Brain microvascular endothelial cell (primary cell): Measurements from ENCODE around the gene FAM107B.
A peak's percentile ranks its signal among the peaks of the same experiment; 100 is the strongest.
"Not testable (repeated sequence)": the region's sequence is repeated elsewhere in the genome, so short reads cannot be mapped to it uniquely, and the experiment has no call there.

Source experiments
- DNase-seq: peaks from one replicate; pipeline ENCODE4 v3.0.0-alpha.2; 2020
- H3K27ac ChIP-seq: fragments of 250-450 bp; sonication (Bioruptor Pico); 2 replicates; pipeline ENCODE4 v1.5.1; 2020; ENCODE audit warnings: mild to moderate bottlenecking, moderate library complexity
- H3K27me3 ChIP-seq: fragments of 250-450 bp; sonication (Bioruptor Pico); replicated peaks from 2 replicates; pipeline ENCODE4 v1.5.1; 2020; ENCODE audit warnings: mild to moderate bottlenecking
- H3K36me3 ChIP-seq: fragments of 250-450 bp; sonication (Bioruptor Pico); replicated peaks from 2 replicates; pipeline ENCODE4 v1.5.1; 2020; ENCODE audit warnings: mild to moderate bottlenecking
- H3K4me3 ChIP-seq: 2 replicates; pipeline ENCODE4 v1.5.1; 2011; ENCODE audit warnings: low read depth, mild to moderate bottlenecking, control low read depth, low read length, moderate library complexity
- in situ Hi-C: cut with HindIII; loops from 2 replicates; pipeline ENCODE4 v1.10.0; 2017; ENCODE audit warnings: low sequenced_read_pairs, low pct_ligation_motif_present
- TF ChIP-seq, protein P1 (sequence below): IDR thresholded peaks from 2 replicates; pipeline ENCODE4 v1.5.1; 2011; ENCODE audit warnings: low read depth, mild to moderate bottlenecking, moderate library complexity, low read length, control low read depth, inconsistent platforms; ENCODE audit errors: missing control alignments

Gene FAM107B

DNA sequence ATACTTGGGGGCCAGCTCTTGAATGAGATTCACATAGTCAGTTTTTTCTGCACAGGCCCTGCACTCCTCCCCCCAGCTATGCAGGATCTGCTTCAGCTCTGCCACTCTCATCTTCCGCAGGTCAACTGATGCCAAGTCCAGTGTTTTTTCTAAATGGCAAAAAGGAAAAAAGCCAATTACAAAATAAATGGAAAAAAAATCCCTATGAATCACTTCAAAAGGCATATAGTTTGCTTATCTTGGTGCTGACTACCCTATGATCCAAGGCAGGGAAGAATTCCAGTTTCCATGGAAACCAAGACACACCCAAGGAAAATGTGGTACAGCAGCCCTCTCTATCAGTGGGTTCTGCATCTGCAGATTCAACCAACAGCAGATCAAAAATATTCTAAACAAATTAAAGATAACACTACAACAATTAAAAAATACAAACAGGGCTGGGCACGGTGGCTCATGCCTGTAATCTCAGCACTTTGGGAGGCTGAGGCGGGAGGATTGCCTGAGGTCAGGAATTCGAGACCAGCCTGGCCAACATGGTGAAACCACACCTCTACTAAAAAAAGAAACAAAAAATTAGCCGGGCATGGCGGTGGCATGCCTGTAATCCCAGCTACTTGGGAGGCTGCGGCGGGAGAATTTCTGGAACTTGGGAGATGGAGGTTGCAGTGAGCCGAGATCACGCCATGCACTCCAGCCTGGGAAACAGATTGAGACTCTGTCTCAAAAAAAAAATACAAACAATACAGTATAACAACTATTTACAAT lies 45.5 kb upstream of the FAM107B start:
- H3K27ac ChIP-seq, result no peak overlapping the region
- in situ Hi-C loops, result no loop called here
- H3K36me3 ChIP-seq, result no peaks in the 10 kb centered on the region
- TF ChIP-seq, protein P1, sequence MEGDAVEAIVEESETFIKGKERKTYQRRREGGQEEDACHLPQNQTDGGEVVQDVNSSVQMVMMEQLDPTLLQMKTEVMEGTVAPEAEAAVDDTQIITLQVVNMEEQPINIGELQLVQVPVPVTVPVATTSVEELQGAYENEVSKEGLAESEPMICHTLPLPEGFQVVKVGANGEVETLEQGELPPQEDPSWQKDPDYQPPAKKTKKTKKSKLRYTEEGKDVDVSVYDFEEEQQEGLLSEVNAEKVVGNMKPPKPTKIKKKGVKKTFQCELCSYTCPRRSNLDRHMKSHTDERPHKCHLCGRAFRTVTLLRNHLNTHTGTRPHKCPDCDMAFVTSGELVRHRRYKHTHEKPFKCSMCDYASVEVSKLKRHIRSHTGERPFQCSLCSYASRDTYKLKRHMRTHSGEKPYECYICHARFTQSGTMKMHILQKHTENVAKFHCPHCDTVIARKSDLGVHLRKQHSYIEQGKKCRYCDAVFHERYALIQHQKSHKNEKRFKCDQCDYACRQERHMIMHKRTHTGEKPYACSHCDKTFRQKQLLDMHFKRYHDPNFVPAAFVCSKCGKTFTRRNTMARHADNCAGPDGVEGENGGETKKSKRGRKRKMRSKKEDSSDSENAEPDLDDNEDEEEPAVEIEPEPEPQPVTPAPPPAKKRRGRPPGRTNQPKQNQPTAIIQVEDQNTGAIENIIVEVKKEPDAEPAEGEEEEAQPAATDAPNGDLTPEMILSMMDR, result no peak
- no peaks in the 10 kb centered on the region for H3K27me3 ChIP-seq
- no peak overlapping the region for H3K4me3 ChIP-seq
- peak; percentile 89 for DNase-seq

DNA sequence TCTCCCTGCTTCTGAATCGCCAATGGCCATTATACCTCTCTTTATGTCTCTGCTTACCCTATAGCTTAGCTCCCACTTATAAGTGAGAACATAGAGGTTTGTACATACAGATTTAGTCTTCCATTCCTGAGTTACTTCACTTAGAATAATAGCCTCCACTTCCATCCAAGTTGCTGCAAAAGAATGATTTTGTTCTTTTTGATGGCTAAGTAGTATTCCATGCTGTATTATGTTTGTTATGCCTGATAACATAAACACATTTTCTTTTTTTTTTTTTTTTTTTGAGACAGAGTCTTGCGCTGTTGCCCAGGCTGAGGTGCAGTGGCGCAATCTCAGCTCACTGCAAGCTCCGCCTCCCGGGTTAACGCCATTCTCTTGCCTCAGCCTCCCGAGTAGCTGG lies 42.0 kb upstream of the FAM107B start:
- in situ Hi-C loops, H3K27ac ChIP-seq, H3K27me3 ChIP-seq, H3K4me3 ChIP-seq, H3K36me3 ChIP-seq, DNase-seq: not testable (repeated sequence)

DNA sequence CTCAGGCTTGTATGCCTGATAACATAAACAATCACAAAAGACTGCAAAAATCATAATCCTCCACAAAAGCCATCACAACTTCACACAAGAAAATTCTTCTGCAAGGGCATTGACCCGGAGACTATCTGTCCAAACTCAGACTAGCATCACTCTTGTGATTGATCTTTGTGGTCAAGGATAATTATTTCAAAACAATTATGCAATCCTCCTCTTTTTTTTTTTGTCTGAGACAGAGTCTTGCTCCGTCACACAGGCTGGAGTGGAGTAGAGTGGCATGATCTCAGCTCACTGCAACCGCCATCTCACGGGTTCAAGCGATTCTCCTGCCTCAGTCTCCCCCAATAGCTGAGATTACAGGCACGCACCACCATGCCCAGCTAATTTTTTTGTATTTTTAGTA lies 41.0 kb upstream of the FAM107B start:
- H3K4me3 ChIP-seq, result no peak overlapping the region
- H3K36me3 ChIP-seq, result no peaks in the 10 kb centered on the region
- no peak overlapping the region for H3K27ac ChIP-seq
- TF ChIP-seq, protein P1, result no peak
- in situ Hi-C loops, result no loop called here
- H3K27me3 ChIP-seq, result no peaks in the 10 kb centered on the region
- DNase-seq, result no peak

DNA sequence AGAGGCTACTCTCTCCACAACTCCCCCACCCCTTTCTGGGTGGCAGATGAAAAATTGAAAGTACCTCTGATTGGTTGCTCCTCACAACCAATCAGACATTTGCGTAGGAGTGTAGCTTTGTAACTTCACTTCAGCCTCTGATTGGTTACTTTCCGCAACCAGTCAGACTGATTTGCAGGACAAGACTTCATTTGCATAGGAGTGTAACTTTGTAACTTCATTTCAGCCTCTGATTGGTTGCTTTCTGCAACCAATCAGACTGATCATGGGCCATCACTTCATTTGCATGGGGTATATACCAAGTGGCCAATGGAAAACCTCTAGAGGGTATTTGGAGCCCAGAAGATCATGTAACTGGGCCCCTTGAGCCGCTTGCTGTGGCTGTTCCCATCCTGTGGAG lies 37.6 kb upstream of the FAM107B start:
- H3K36me3 ChIP-seq, result no peaks in the 10 kb centered on the region
- H3K27ac ChIP-seq, result no peak overlapping the region
- no peaks in the 10 kb centered on the region for H3K27me3 ChIP-seq
- H3K4me3 ChIP-seq, result no peak overlapping the region
- in situ Hi-C loops, result no loop called here
- TF ChIP-seq, protein P1, result no peak
- no peak for DNase-seq

DNA sequence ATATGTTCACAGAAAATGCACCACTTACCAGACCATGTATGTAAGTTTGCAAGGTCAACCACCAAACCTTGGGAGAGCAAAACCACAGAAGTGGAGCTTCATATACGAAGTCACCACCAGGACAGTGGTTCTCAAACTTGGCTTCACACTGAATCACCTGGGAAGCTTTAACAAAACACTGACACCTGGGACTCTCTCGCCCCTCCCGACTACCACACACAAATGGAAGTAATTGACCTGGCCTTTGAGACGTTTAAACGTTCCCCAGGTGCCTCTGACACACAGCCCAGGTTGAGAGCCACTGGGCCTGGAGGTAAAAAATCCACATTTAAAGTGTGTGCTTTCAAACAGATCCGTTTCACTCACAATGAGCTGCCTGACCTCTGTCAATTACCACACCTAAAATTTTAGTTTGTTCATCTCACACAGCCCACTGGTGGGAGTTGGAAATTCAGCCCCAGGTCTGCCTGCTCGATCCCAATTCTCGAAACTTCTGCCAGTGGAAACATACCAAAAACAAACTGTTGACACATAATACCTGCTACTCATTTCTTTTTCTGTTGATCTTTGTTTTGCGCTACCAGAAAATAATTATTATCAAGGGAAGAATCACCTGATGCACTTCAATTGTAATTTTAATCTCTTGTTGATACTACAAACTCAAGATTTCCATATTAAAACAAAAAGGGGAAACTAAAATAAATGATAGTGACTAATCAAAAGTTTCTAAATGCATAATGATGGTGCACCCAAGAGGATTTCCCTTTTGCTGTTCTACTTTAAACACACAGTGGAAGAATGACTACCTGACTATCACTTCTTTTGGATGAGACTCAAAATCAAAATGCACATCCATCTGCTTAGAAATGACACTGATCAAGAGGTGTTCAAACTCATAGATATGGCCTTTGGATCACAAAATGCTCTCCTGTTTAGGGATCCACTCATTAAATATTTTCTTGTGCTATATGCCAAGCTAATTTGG lies 36.6 kb upstream of the FAM107B start:
- Histone ChIP-seq H3K27ac (no peak overlapping the region), H3K36me3 (no peaks in the 10 kb centered on the region), H3K27me3 (no peaks in the 10 kb centered on the region), H3K4me3 (no peak overlapping the region)
- in situ Hi-C loops, result no loop called here
- TF ChIP-seq, protein P1, result no peak
- DNase-seq, result no peak

DNA sequence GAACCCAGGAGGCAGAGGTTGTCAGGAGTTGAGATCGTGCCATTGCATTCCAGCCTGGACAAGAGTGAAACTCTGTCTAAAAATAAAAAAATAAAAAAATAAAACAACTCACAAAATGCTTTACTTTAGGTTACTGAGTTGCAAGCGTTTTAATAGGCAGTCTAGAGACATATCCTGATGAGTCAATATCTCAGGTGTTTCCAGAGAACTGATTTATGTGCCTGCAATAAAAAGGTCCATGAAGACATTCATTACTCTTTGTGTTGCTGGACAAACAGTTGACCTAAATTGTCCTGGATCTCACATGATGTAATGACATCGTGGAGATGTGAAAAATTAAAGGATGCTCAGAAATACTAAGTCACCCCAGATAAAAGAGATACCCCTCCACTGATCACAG lies 31.6 kb upstream of the FAM107B start:
- H3K36me3 ChIP-seq, result no peaks in the 10 kb centered on the region
- H3K27me3 ChIP-seq, result no peaks in the 10 kb centered on the region
- DNase-seq, result no peak
- H3K27ac ChIP-seq, result no peak overlapping the region
- no peak overlapping the region for H3K4me3 ChIP-seq
- TF ChIP-seq, protein P1, result no peak
- in situ Hi-C loops, result no loop called here
